Rectal smooth muscle tissue (tissue), 1 donor: ENCODE results near the gene ATP6V0C.

Experiments
- H3K27ac ChIP-seq: one replicate; pipeline ENCODE4 v1.7.0; 2013; ENCODE audit warnings: low read depth, low read length, inconsistent platforms
- H3K27me3 ChIP-seq: one replicate; pipeline ENCODE4 v1.7.0; 2013; ENCODE audit warnings: low read length; ENCODE audit not compliant: control insufficient read depth, insufficient read depth
- H3K36me3 ChIP-seq: one replicate; pipeline ENCODE4 v1.7.0; 2013; ENCODE audit warnings: low read length; ENCODE audit not compliant: control insufficient read depth, insufficient read depth
- H3K4me1 ChIP-seq: one replicate; pipeline ENCODE4 v1.7.0; 2013; ENCODE audit warnings: low read length; ENCODE audit not compliant: control insufficient read depth, insufficient read depth
- H3K4me3 ChIP-seq: one replicate; pipeline ENCODE4 v1.7.0; 2013; ENCODE audit warnings: low read length
- H3K9ac ChIP-seq: one replicate; pipeline ENCODE4 v1.7.0; 2013; ENCODE audit warnings: low read length

Gene ATP6V0C

DNA sequence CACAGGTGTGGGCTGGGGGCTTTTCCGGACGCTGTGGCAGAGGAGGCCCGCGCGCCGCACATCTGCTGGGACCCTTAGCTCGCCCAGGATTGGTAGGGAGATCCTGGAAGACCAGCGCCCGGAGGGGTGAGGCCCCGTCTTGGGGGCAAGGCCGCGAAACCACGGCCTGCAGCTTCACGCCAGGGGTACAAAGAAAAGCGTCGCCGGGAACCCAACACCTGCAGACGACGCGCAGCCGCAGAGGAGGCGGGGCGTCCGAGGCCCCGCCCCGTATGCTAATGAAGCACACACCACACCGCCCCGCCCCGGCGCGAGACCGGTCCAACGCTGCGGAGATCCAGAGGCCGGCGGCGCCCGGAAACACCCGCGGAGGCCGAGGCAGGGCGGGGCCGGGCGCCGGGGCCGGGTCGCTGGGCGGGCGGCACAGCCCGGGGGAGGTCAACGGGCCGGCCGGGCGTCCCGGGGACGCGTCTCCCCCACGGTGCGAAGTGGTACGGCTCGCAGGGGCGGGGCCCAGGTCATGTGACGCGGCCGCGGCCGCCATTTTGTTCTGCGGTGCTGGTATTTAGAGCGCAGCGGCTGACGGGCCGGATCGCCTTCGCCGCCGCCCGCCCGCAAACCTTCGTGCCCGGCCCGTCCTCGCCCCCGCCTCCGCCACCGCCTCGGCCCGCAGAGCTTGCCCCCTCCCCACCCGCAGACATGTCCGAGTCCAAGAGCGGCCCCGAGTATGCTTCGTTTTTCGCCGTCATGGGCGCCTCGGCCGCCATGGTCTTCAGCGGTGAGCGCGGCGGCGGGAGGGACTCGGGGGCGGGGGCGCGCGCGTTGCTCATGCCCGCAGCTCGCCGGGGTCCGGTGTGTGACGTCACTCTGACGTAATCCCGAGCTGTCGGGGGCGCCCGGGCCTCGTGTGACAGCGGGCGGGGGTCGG is at the start of gene ATP6V0C:
Gene ATP6V0C, plus strand, starts transcription at position 548 of the 928 bp plus-strand sequence. Its CDS starts 152 bp downstream, at position 700.
- Histone ChIP-seq H3K36me3 (no peaks in the 10 kb centered on the region), H3K27me3 (no peaks in the 10 kb centered on the region), H3K9ac (peak within 1 kb of the TSS; percentile 74), H3K4me3 (peak within 1 kb of the TSS; percentile 92), H3K4me1 (peaks cover 26% of the 10 kb centered on the region), H3K27ac (peak within 1 kb of the TSS; percentile 99)

DNA sequence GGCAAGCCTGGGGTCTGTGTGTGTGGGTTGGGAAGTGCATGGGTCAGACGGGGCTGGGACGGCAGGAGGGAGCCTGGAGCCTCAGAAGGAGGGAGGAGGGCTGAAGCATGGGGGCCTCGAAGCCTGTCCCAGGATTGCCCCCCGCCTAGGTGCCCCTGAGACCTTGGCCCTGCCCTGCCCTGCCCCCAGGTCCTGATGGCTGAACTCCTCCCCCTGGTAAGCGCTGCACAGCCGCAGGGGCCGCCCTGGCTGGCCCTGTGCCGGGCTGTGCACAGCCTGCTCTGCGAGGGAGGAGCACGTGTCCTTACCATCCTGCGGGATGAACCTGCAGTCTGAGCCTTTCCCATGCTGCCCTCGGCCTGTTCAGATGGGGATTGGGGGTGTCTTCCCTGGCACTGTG is 49.4 kb upstream of the ATP6V0C start:
- no peak overlapping the region for H3K9ac ChIP-seq
- H3K27ac ChIP-seq: no peak overlapping the region
- H3K27me3 ChIP-seq: peaks cover 3% of the 10 kb centered on the region
- no peaks in the 10 kb centered on the region for H3K36me3 ChIP-seq
- H3K4me3 ChIP-seq: no peak overlapping the region
- H3K4me1 ChIP-seq: peaks cover 2% of the 10 kb centered on the region

- Histone ChIP-seq H3K4me1 (peaks cover 2% of the 10 kb centered on the region), H3K27me3 (peaks cover 18% of the 10 kb centered on the region), H3K36me3 (no peaks in the 10 kb centered on the region), H3K27ac (no peak overlapping the region), H3K4me3 (no peak overlapping the region), H3K9ac (no peak overlapping the region)
Measured at GRCh38 chr16:2465653-2466415, 47.9 kb upstream of the ATP6V0C start.

GRCh38 chr16:2466667-2467527 is 46.9 kb upstream of the ATP6V0C start:
- H3K27ac ChIP-seq: no peak overlapping the region
- H3K36me3 ChIP-seq: no peaks in the 10 kb centered on the region
- peaks cover 2% of the 10 kb centered on the region for H3K4me1 ChIP-seq
- H3K27me3 ChIP-seq: peaks cover 21% of the 10 kb centered on the region
- no peak overlapping the region for H3K9ac ChIP-seq
- peak overlapping the region; percentile 53 for H3K4me3 ChIP-seq

GRCh38 chr16:2467528-2468232 is 46.1 kb upstream of the ATP6V0C start:
- no peak overlapping the region for H3K9ac ChIP-seq
- H3K36me3 ChIP-seq: no peaks in the 10 kb centered on the region
- H3K4me3 ChIP-seq: peak overlapping the region; percentile 53
- no peak overlapping the region for H3K27ac ChIP-seq
- peaks cover 22% of the 10 kb centered on the region for H3K27me3 ChIP-seq
- peaks cover 2% of the 10 kb centered on the region for H3K4me1 ChIP-seq

DNA sequence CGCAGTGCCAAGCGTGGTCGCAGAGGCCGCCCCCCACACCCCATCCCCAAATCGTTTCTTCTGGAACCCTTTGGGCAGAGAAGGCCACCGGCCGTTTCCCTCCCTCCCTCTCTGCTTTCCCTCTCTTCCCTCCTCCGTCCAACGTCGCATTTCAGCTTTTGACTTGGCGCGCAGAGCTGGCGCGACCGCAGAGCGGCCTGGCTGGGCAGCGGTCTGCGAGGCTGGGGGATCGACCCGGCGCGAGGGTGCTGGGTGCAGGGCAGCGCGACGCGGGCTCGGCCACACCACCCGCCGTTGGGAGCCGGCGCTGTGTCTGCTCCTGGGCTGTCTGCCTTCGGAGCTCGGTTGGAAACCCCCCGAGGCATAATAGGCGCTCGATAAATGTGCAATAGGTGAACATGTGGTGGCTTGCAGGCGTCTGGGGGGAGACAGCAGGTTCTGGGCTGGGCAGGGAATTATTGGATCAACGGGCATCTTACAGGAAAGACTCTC is 45.5 kb upstream of the ATP6V0C start:
- peak overlapping the region; percentile 53 for H3K4me3 ChIP-seq
- H3K27me3 ChIP-seq: peaks cover 27% of the 10 kb centered on the region
- H3K9ac ChIP-seq: no peak overlapping the region
- no peak overlapping the region for H3K27ac ChIP-seq
- peaks cover 2% of the 10 kb centered on the region for H3K4me1 ChIP-seq
- no peaks in the 10 kb centered on the region for H3K36me3 ChIP-seq

- Histone ChIP-seq H3K4me1 (peaks cover 2% of the 10 kb centered on the region), H3K36me3 (no peaks in the 10 kb centered on the region), H3K27ac (no peak overlapping the region), H3K27me3 (peaks cover 30% of the 10 kb centered on the region), H3K4me3 (peak overlapping the region; percentile 21), H3K9ac (no peak overlapping the region)
Measured at GRCh38 chr16:2468725-2469398, 44.9 kb upstream of the ATP6V0C start.

DNA sequence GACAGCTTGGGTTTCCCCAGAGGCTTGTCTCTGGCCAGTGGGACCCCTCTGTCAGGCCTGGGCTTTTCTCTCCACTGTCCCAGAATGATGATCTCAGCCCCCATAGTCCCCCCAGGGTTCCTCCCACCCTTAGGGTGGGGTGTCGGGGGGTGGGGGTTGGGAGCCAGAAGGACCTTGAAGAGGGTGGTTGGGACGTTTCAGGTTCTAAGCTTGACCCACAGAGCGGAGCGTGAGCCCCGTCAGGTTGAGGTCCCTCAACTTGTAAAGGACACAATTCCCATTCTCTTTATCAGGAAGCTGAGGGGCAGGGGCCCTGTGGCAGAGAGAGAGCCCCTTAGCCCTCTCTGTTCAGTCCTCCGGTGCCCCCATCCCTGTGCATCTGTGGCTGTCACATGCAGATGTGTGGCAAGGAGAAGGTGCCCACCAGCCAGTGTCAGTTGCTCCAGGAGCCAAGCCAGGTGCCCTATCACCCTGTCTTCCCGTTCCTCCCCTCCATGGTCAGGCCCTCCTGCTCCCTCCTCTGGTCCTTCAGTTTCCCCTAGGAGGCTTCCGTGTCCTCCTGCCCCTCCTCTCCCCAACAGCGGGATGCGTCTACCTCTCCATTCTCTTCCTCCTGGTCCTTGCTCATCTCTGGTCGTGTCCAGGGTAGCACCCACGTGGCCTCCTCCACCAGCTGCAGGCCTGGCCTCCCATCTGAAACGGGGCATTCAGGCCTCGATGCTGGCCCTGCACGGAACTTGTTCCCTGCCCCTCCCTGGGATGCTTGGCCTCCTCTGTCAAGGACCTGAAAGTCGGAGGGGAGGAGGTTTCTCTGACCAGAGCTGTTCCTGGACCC is 44.1 kb upstream of the ATP6V0C start:
- Histone ChIP-seq H3K4me3 (no peak overlapping the region), H3K36me3 (no peaks in the 10 kb centered on the region), H3K27ac (no peak overlapping the region), H3K27me3 (peaks cover 30% of the 10 kb centered on the region), H3K4me1 (peaks cover 2% of the 10 kb centered on the region), H3K9ac (no peak overlapping the region)

GRCh38 chr16:2470234-2470601 is 43.5 kb upstream of the ATP6V0C start:
- no peak overlapping the region for H3K27ac ChIP-seq
- peaks cover 2% of the 10 kb centered on the region for H3K4me1 ChIP-seq
- H3K27me3 ChIP-seq: peaks cover 30% of the 10 kb centered on the region

GRCh38 chr16:2470603-2471015 is 43.1 kb upstream of the ATP6V0C start:
- Histone ChIP-seq H3K27me3 (peaks cover 30% of the 10 kb centered on the region), H3K27ac (no peak overlapping the region), H3K9ac (no peak overlapping the region), H3K4me1 (peaks cover 2% of the 10 kb centered on the region), H3K36me3 (no peaks in the 10 kb centered on the region), H3K4me3 (no peak overlapping the region)

More at GRCh38 chr16:2470234-2470601, 43.5 kb upstream of the ATP6V0C start:
- no peak overlapping the region for H3K9ac ChIP-seq
- no peak overlapping the region for H3K4me3 ChIP-seq
- H3K36me3 ChIP-seq: no peaks in the 10 kb centered on the region
